Activated CD8-positive, alpha-beta T cell treated with anti-CD3 and anti-CD28 coated beads for 36 hours (primary cell): Measurements from ENCODE around the gene MRPS35. TPM values are rescaled to one million over a fixed set of nuclear protein-coding genes. Genes with fewer than 3 reads are reported as not detected.

Experiments used
- ATAC-seq: fragments of 200-7000 bp; cut with Tn5 transposase; one replicate; pipeline ENCODE4 v1.10.0; 2021; ENCODE audit warnings: mild to moderate bottlenecking, moderate library complexity
- CTCF ChIA-PET: fragments of 350-600 bp; sonication (Branson Sonifier 250); formaldehyde crosslinking; loops from one replicate; lab custom pipeline; 2021; ENCODE audit warnings: antibody characterized with exemption; lab: Charles Lee
- POLR2A ChIA-PET: fragments of 350-600 bp; sonication (Branson Sonifier 250); formaldehyde crosslinking; loops from one replicate; lab custom pipeline; 2021; ENCODE audit warnings: antibody characterized with exemption; lab: Charles Lee
- DNase-seq: peaks from one replicate; pipeline ENCODE4 v3.0.0-alpha.2; 2020
- H3K27ac Mint-ChIP-seq: one replicate; pipeline ENCODE4 v1.8.0; 2021; ENCODE audit warnings: mild to moderate bottlenecking, mixed read lengths
- H3K27me3 Mint-ChIP-seq: one replicate; pipeline ENCODE4 v1.8.0; 2021; ENCODE audit warnings: mixed read lengths
- H3K36me3 Mint-ChIP-seq: one replicate; pipeline ENCODE4 v1.8.0; 2021; ENCODE audit warnings: low read depth, mixed read lengths
- H3K4me1 Mint-ChIP-seq: one replicate; pipeline ENCODE4 v1.8.0; 2021; ENCODE audit warnings: low read depth, mixed read lengths
- H3K4me3 Mint-ChIP-seq: one replicate; pipeline ENCODE4 v1.8.0; 2021; ENCODE audit warnings: mild to moderate bottlenecking, moderate library complexity, mixed read lengths
- H3K9me3 Mint-ChIP-seq: one replicate; pipeline ENCODE4 v1.8.0; 2021; ENCODE audit warnings: mixed read lengths
- CTCF ChIP-seq: fragments of 200-600 bp; IDR thresholded peaks from one replicate; pipeline ENCODE4 v1.8.0; 2022; ENCODE audit warnings: antibody characterized with exemption, mild to moderate bottlenecking
- intact Hi-C: fragments of 100-400 bp; cut with micrococcal nuclease; formaldehyde crosslinking; loops from one replicate; pipeline ENCODE4 v1.10.0; 2022
- total RNA-seq, 2 experiments: library from RNA; stranded (reverse); gene quantifications; one replicate each; pipeline ENCODE4 v1.2.3, GENCODE V29; 2021

The MRPS35 gene
- total RNA-seq, 2 experiments from 2014 or later = 56.4 to 60.5 TPM

- peaks cover 10% of the 10 kb centered on the region for H3K4me1 Mint-ChIP-seq
- DNase-seq = no peak
- H3K9me3 Mint-ChIP-seq = no peaks in the 10 kb centered on the region
- ChIA-PET POLR2A (interaction anchor here (0.6 to 1.2 kb wide), 2 partner anchors 11 to 250 kb away, joined by 3 to 4 read pairs; partner anchors contain the start of genes KLHL42 and MANSC4), CTCF (interaction anchor here (1.6 kb wide), 1 partner anchor 51 kb away, joined by 4 read pairs; no protein-coding TSS in a partner anchor)
- H3K36me3 Mint-ChIP-seq = no peaks in the 10 kb centered on the region
- H3K4me3 Mint-ChIP-seq = no peak overlapping the region
- no peak overlapping the region for H3K27ac Mint-ChIP-seq
- intact Hi-C loops = no loop called here
- ATAC-seq = no peak
- no peaks in the 10 kb centered on the region for H3K27me3 Mint-ChIP-seq
- TF ChIP-seq CTCF = no peak
Measured at GRCh38 chr12:27769142-27769673, 58.6 kb downstream of the MRPS35 start.

- ATAC-seq (no peak), DNase-seq (no peak)
- H3K9me3 Mint-ChIP-seq = no peaks in the 10 kb centered on the region
- no peak overlapping the region for H3K27ac Mint-ChIP-seq
- H3K36me3 Mint-ChIP-seq = no peaks in the 10 kb centered on the region
- no peaks in the 10 kb centered on the region for H3K27me3 Mint-ChIP-seq
- CTCF ChIA-PET = interaction anchor here (1.0 to 1.1 kb wide), 2 partner anchors 50 to 169 kb away, joined by 3 to 4 read pairs; no protein-coding TSS in a partner anchor
- H3K4me1 Mint-ChIP-seq = peaks cover 10% of the 10 kb centered on the region
- no peak for TF ChIP-seq CTCF
- intact Hi-C loops = no loop called here
- POLR2A ChIA-PET = interaction anchor here (1.3 kb wide), 1 partner anchor 44 kb away, joined by 3 read pairs; no protein-coding TSS in a partner anchor
- no peak overlapping the region for H3K4me3 Mint-ChIP-seq
Measured at GRCh38 chr12:27771481-27772327, 61.1 kb downstream of the MRPS35 start.

GRCh38 chr12:27772328-27773049, 61.9 kb downstream of the MRPS35 start:
- DNase-seq = no peak
- Mint-ChIP-seq H3K36me3 (no peaks in the 10 kb centered on the region), H3K4me3 (no peak overlapping the region), H3K4me1 (peaks cover 10% of the 10 kb centered on the region), H3K9me3 (no peaks in the 10 kb centered on the region), H3K27ac (no peak overlapping the region), H3K27me3 (no peaks in the 10 kb centered on the region)
- intact Hi-C loops = no loop called here
- TF ChIP-seq CTCF = no peak
- ATAC-seq = no peak
- CTCF ChIA-PET = no interaction called here
- POLR2A ChIA-PET = interaction anchor here (1.3 kb wide), 1 partner anchor 43 kb away, joined by 3 read pairs; no protein-coding TSS in a partner anchor

GRCh38 chr12:27777141-27777540, 66.5 kb downstream of the MRPS35 start:
- H3K36me3 Mint-ChIP-seq = peaks cover 12% of the 10 kb centered on the region
- ChIA-PET CTCF (interaction anchor here (1.6 kb wide), 1 partner anchor 44 kb away, joined by 5 read pairs; no protein-coding TSS in a partner anchor), POLR2A (no interaction called here)
- H3K9me3 Mint-ChIP-seq = no peaks in the 10 kb centered on the region
- H3K27ac Mint-ChIP-seq = no peak overlapping the region
- no peak overlapping the region for H3K4me3 Mint-ChIP-seq
- DNase-seq (no peak), ATAC-seq (no peak)
- TF ChIP-seq CTCF = no peak
- peaks cover 17% of the 10 kb centered on the region for H3K4me1 Mint-ChIP-seq
- intact Hi-C loops = no loop called here
- H3K27me3 Mint-ChIP-seq = no peaks in the 10 kb centered on the region
